GM11168 (cell line): Measurements from ENCODE around the gene DOCK1.

Source experiments
- in situ Hi-C: fragments of 300-500 bp; cut with MboI; formaldehyde crosslinking; loops from one replicate; pipeline ENCODE4 v1.12.0; 2022; ENCODE audit warnings: low sequenced_read_pairs; ENCODE audit not compliant: unreplicated experiment

DOCK1 gene

GRCh38 chr10:127153181-127153580, 248.0 kb downstream of the DOCK1 start:
- in situ Hi-C loops = no loop called here

GRCh38 chr10:127154831-127155620, 249.8 kb downstream of the DOCK1 start:
- in situ Hi-C loops = no loop called here

- in situ Hi-C loops = no loop called here
Measured at GRCh38 chr10:127157089-127157488, 251.9 kb downstream of the DOCK1 start.

GRCh38 chr10:127157506-127158200, 252.4 kb downstream of the DOCK1 start:
- in situ Hi-C loops = no loop called here

- in situ Hi-C loops = no loop called here
Measured at GRCh38 chr10:127158662-127159061, 253.4 kb downstream of the DOCK1 start.

GRCh38 chr10:127159648-127160245, 254.5 kb downstream of the DOCK1 start:
- in situ Hi-C loops = no loop called here

GRCh38 chr10:127161482-127161881, 256.3 kb downstream of the DOCK1 start:
- in situ Hi-C loops = no loop called here

- in situ Hi-C loops = no loop called here
Measured at GRCh38 chr10:127162841-127163240, 257.6 kb downstream of the DOCK1 start.

GRCh38 chr10:127168261-127168660, 263.0 kb downstream of the DOCK1 start:
- in situ Hi-C loops = no loop called here

GRCh38 chr10:127174866-127175265, 269.6 kb downstream of the DOCK1 start:
- in situ Hi-C loops = no loop called here

- in situ Hi-C loops = no loop called here
Measured at GRCh38 chr10:127175357-127176110, 270.3 kb downstream of the DOCK1 start.

GRCh38 chr10:127176649-127177048, 271.4 kb downstream of the DOCK1 start:
- in situ Hi-C loops = no loop called here

GRCh38 chr10:127179612-127180250, 274.5 kb downstream of the DOCK1 start:
- in situ Hi-C loops = no loop called here

- in situ Hi-C loops = no loop called here
Measured at GRCh38 chr10:127182161-127182560, 276.9 kb downstream of the DOCK1 start.

GRCh38 chr10:127184582-127184981, 279.4 kb downstream of the DOCK1 start:
- in situ Hi-C loops = no loop called here

GRCh38 chr10:127186813-127187212, 281.6 kb downstream of the DOCK1 start:
- in situ Hi-C loops = no loop called here

GRCh38 chr10:127189226-127189625, 284.0 kb downstream of the DOCK1 start:
- in situ Hi-C loops = no loop called here

- in situ Hi-C loops = no loop called here
Measured at GRCh38 chr10:127190427-127190826, 285.2 kb downstream of the DOCK1 start.

- in situ Hi-C loops = no loop called here
Measured at GRCh38 chr10:127193125-127193524, 287.9 kb downstream of the DOCK1 start.

- in situ Hi-C loops = no loop called here
Measured at GRCh38 chr10:127194111-127194510, 288.9 kb downstream of the DOCK1 start.
